Stimulated activated CD8-positive, alpha-beta memory T cell treated with anti-CD3 and anti-CD28 coated beads, Interleukin-7, amount 100 ng/mL, for 24 hours (primary cell): ENCODE data around the gene FZD10.

Experiments used
- DNase-seq: peaks from one replicate; pipeline ENCODE4 v3.0.0-alpha.2; 2020; ENCODE audit warnings: low read depth

The FZD10 gene

GRCh38 chr12:130131801-130132200 is 30.5 kb upstream of the FZD10 start:
- DNase-seq: no peak

DNA sequence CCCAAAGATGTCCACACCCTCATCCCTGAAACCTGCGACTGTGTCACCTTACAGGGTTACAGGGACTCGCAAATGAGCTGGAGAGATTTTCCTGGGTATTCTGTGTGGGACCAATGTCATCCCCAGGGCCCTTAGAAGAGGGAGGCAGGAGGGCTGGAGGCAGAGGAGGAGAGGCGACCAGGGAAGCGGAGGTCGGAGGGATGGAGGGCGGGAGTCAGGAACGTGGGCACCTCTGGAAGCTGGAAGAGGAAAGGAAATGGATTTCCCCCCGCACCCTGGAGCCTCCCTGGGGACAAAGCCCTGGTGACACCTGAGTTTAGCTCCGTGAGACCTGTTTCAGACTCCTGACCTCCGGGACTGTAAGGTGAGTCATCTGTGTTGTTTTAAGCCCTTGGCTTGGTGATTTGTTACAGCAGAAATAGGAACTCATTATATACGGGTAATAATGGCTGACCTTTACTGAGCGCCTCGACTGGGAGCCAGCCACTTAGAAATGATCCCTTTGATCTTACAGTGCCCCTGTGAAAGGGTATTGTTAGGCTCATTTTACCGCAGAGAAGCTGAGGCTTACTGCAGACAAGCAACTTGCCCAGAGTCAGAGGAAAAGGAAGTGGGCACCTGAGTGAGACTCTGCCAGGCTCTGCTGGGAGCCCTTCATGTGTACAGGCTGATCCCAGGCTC is 29.3 kb upstream of the FZD10 start:
- no peak for DNase-seq

- DNase-seq: no peak
These were observed 28.3 kb upstream of the FZD10 start for GRCh38 chr12:130133851-130134562.

DNA sequence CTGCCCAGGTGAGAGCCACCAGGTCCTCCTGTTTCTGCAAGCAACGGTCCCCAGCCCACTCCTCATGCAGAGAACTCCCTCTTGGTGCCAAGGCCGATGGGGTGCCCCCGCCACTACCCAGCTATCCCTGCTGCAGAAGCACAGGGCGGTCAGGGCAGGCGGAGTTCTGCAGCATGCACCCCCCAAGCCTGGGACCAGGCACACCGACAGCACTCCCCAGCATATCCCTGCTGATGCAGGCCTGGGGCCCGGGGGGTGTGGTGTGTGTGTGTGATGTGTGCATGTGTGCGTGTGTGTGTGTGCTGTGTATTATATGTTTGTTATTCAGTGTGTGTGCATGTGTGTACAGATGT is 27.7 kb upstream of the FZD10 start:
- no peak for DNase-seq

DNA sequence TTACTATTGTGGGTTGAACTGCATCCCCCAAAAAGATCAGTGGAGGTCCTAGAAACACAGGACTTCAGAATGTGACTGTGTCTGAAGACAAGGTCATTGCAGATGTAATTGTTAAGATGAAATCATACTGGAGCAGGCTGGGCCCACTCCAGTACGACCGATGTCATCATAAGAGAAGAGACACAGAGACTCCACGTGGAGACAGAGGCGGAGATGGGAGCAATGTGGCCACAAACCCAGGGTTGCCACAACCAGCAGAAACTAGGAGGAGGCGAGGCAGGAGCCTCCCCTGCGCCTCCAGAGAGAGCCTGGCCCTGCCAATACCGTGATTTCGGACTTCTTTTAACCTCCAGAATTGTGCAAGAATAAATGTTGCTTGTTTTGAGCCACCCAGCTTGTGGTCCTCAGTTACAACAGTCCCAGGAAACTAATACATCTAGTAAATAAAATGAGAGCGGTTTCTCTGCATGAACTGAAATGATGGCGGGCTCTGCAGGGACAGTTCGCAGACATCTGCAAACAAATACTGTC is 25.7 kb upstream of the FZD10 start:
- no peak for DNase-seq

DNA sequence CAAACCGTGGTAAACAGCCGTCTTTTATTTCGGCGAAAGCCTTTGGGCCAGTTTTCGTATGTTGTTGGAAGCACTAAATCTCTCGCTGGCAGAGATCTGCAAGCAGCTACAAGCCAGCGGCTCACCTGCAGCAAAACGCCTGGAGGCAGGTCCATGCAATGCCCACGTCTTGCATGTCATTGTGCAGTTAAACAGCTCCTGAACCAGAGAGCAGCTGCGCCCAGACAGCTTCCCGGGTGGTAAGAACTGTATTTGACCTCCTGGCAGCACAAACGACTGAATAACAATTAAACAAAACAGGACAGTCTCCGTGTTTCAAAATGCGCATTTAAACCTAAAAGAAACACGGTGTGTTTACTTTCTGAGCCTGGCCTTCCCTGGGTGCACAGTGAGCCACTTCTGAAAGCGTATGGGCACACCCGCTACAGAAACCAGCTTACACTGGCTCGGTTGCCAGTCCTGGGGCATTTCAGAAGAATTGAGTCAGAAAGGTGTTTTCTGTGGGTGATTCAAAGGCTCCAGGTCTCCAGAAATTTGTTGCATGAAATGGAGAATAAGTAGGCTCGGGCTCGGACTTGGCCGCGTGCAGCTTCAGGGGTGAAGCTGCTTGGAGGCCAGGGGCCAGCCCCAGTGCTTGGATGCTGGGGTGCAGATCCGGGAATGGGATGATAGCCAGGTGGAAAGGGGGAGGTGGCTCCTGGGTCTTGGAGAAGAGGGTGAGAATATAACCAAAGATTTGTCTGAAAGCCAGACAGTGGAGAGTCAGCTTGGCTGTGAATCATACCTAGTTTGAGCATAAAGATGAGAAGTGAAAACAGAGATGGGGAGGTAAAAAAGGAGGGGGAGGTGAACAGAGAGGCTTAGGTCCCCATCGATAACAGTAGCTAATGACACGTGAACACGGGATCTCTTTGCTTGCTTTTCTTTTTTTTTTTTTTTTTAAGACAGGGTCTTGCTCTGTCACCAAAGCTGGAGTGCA is 24.9 kb upstream of the FZD10 start:
- DNase-seq: no peak

DNA sequence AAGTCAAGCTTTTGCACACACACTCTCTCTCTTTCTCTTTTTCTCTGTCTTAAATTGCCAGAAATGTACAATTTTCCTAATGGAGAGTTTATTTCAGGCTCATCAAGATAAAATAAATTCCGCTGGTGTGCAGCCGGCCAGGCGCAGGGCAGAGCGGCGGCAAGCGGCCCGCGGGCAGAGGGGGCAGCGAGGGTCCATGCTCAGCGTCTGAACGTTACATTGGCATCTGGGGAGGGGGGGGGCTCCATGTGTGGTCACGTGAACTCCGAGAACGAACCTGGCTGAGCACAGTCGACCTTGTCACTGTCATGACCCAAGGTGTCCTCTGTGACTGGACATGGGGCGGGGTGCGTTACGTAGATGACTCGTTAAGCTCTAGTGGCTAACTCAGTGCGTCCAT is 23.8 kb upstream of the FZD10 start:
- no peak for DNase-seq

DNA sequence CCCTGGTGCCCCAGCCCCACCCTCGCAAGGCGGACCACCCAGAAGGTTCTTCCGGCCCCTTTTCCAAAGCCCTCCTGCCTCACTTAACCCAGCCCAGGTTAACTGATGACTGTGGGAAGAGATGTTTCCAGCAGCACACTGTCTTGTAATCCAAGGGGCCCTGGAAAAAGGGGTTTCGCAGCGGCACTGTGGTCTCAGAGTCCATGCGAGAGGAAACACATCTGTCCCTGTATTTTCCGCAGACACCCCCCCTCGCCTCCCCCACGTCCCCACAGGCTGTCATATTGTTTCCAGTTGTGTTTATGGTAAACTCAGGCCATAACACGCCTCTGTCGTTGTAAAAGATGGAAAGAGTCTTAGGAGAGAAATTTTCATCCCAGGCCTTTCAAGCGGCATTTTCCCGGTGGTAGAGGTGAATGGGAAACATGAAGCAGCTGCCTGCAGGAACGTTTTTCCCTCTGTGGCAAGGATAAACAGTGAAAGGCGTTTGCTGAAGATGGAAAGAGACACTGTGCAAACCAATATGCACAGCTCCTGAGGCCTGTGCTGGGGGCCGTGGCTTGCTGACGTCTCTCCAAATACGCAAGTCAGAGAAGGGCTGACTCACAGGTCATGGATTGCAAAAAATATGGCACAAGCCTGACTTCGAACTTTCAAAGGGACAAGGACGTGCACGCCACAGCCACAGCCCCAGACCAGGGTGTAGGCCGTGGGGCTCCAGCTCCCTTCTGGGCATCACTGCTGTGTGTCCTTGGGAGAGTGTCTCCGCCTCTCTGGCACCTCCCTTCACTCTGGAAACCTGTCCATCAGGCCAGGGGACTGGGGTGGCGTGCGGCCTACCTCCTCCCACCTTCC is 22.5 kb upstream of the FZD10 start:
- DNase-seq: no peak

GRCh38 chr12:130141105-130141504 is 21.2 kb upstream of the FZD10 start:
- no peak for DNase-seq

DNA sequence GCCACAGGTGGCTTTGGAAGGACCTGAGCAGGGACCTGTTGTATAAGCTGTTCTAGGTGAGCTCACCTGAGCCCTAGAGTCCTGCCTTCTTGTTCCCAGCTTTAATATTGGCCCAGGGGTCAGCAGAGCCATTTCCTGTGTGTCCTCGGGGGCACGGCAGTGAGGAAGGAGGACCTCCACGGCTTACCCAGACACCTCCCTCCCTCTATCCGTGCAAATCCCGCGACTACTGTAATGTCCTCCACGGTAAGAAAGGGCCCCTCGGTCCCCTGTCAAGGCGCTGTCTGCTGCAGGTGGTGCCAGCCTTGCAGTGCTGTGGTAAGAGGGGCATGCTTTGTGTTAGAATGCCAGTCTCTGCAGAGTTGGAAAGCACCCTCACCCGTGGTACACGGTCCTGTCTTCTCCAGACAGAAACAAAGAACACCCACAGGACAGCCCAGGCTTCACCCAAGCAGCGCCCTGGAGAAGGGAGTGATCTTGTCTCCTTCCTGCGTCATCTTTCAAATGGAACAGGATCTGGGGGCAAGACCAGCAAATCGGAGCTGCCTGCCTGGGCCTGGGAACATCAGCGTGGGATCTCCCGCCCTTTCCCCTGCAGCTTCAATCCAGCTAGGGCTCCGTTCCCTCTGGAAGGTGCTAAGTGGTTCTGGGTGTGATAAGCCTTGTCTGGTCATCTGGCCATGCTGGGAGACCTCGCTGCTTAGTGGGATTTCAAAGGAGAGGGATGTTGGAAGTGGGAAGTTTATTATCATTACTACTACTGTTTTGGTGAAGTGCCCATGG is 20.2 kb upstream of the FZD10 start:
- DNase-seq: no peak

DNA sequence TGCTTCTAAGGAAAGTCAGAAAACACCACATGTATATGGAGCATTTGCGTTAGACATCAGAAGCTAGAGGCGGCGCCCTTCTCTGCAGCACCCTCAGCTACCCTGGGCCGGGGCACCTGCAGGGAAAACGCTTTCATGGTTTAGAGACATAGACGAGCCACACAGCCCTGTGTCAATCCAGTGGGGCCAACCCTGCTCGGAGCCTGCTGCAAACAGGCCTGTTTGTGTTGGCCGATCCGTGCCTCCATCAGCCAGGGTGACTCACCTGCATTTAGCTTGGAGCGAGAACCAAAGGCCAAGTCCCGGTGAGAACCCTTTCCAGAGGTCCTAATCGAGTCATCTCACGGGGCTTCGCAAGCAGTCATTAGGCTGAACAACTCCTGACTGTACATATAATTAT is 19.5 kb upstream of the FZD10 start:
- no peak for DNase-seq

- DNase-seq: no peak
These were observed 19.1 kb upstream of the FZD10 start for GRCh38 chr12:130143136-130143535.

GRCh38 chr12:130144256-130144655 is 18.0 kb upstream of the FZD10 start:
- DNase-seq: no peak

GRCh38 chr12:130145731-130146130 is 16.5 kb upstream of the FZD10 start:
- DNase-seq: no peak

DNA sequence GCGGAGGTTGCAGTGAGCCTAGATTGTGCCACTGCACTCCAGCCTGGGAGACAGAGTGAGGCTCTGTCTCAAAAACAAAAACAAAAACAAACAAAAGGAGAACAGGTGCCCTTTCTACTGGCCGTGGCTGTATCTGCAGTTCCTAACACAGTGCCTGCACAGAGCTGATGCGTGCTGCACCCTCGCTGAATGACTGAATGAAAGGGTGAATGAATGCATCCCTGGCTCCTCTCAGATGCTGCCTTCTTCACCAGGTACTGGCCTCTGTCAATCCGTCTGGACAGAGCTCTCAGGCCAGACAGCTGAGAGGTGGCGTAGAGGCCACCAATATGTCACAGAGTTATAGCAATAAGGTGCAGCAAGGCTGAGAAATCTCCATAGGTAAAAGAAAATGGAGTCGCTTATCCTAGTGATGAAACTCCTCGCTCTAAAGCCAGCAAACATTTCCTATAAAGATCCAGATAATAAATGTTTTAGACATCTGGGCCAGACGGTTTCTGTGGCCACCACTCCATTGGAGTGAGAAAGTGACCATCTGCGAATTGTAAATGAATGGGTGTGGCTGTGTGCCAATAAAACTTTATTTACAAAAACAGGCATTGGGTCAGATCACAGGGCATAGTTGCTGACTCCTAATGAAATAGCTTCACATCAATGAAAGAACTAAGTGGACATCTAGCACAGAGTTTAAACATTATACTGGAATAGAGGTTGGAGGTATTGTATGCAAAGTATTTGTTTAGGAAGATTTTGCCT is 15.9 kb upstream of the FZD10 start:
- no peak for DNase-seq

- no peak for DNase-seq
These were observed 14.2 kb upstream of the FZD10 start for GRCh38 chr12:130147875-130148596.

DNA sequence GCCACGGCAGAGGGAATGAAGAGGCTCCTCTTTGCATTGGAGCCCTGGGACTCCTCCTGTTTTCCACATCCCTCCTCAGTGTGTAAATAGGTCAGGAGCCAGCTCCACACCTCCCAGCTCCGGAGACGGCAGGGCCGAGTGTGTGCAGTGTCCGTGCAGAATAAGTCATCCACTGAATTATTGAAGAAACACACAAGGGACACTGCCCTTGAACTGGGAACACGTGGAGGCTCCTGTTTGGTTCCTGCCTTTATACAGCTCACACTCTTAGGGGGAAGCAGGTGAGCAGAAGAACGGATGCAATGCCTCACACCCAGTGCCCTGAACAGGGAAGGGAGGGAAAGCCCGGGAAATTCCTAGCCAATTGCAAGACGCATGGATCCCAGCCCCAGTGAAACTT is 10.4 kb upstream of the FZD10 start:
- no peak for DNase-seq

DNA sequence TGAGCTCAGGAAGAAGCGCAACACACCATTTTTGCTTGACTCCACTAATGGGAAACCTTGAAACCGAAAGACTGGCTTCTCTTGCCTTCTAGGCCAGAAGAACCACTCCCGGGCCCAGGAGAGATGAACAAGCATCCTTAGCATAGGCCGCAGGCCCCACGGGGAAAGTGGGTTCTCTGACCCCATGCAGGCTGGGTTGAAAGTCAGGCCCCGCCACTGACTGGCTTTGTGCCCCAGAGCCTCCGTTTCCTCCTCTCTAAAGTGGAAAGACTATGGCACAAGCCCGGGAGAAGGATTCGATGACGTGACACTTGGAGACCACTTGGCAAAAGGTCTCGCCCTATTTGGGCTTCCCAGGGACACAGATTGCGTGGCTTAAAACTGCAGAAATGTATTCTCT is 9.9 kb upstream of the FZD10 start:
- DNase-seq: no peak

- DNase-seq: no peak
These were observed 8.5 kb upstream of the FZD10 start for GRCh38 chr12:130153803-130154202.
